K562 (cell line): ENCODE results near the gene LCLAT1.

Experiments
- IRF2 ChIP-seq: sonication (generic); formaldehyde crosslinking; IDR thresholded peaks from 2 replicates; pipeline ENCODE4 v1.8.1; 2022; ENCODE audit warnings: mild to moderate bottlenecking, missing genetic modification reagents
- TF ChIP-seq, protein P1 (sequence below), 3 experiments: IDR thresholded peaks in 2 of 3; conservative IDR thresholded peaks in 1 of 3; 2 replicates each; pipeline ENCODE4 v1.5.1; 2011 to 2012; ENCODE audit warnings: low read length in 3 of 3, mild to moderate bottlenecking in 3 of 3, control low read depth in 2 of 3, improper control_type of control experiment in 1 of 3, inconsistent platforms in 1 of 3, low read depth in 1 of 3, mixed read lengths in 1 of 3, moderate library complexity in 1 of 3; ENCODE audit not compliant: insufficient read depth in 2 of 3

DNA sequence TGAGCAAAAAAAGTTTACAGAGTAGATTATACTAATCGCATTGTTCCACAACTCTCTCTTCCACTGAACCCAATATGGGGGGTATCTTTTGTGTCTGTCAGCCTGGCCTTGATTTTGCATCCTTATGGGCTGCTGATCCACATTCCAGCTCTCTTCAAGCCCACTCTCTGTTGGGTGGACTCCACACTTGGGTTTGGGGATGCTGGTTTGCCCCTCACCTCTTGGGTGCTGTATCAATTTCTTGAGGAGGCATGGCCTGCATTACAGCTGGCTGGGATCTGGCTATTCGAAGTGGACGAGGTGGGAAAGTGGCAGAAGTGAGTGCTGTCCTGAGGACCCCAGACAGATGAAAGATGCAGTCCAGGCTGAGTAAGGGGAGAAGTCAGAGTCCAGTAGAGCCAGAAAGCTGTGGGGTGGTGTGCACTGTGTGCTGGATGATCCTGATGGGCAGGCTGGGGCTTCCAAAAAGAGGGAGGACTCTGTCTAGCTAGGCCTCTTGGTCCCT, 218.8 kb downstream of the LCLAT1 start:
- TF ChIP-seq IRF2 (CRISPR knock-in tag) = no peak
- TF ChIP-seq, protein P1, sequence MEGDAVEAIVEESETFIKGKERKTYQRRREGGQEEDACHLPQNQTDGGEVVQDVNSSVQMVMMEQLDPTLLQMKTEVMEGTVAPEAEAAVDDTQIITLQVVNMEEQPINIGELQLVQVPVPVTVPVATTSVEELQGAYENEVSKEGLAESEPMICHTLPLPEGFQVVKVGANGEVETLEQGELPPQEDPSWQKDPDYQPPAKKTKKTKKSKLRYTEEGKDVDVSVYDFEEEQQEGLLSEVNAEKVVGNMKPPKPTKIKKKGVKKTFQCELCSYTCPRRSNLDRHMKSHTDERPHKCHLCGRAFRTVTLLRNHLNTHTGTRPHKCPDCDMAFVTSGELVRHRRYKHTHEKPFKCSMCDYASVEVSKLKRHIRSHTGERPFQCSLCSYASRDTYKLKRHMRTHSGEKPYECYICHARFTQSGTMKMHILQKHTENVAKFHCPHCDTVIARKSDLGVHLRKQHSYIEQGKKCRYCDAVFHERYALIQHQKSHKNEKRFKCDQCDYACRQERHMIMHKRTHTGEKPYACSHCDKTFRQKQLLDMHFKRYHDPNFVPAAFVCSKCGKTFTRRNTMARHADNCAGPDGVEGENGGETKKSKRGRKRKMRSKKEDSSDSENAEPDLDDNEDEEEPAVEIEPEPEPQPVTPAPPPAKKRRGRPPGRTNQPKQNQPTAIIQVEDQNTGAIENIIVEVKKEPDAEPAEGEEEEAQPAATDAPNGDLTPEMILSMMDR (IDR thresholded peaks at IDR 0.05 in 2 of 3, conservative IDR thresholded peaks at IDR 0.05 in 1 of 3; ENCODE audit: insufficient read depth in 2 of 3, low read depth in 1 of 3, low read length in 3 of 3) = no peak
